Superior temporal gyrus (tissue), 1 donor: ENCODE data around the gene TMEM252.

Source experiments
- DNase-seq: peaks from one replicate; pipeline ENCODE4 v3.0.0-alpha.2; 2016; ENCODE audit errors: extremely low spot score

Gene TMEM252

GRCh38 chr9:68541568-68541967 lies 885 bp upstream of the TMEM252 start:
- DNase-seq: no peak

GRCh38 chr9:68538200-68538599 lies 2.5 kb downstream of the TMEM252 start:
- DNase-seq: peak; percentile 36

- DNase-seq: peak; percentile 43
Measured at GRCh38 chr9:68537616-68537880, 3.1 kb downstream of the TMEM252 start.

GRCh38 chr9:68536876-68537615 lies 3.6 kb downstream of the TMEM252 start:
- no peak for DNase-seq

- DNase-seq: no peak
Measured at GRCh38 chr9:68533678-68534077, 7.0 kb downstream of the TMEM252 start.

- DNase-seq: no peak
Measured at GRCh38 chr9:68532131-68532530, 8.6 kb downstream of the TMEM252 start.

GRCh38 chr9:68530618-68531017 lies 10.1 kb downstream of the TMEM252 start:
- no peak for DNase-seq

- DNase-seq: no peak
Measured at GRCh38 chr9:68523367-68523936, 17.2 kb downstream of the TMEM252 start.

GRCh38 chr9:68522954-68523353 lies 17.7 kb downstream of the TMEM252 start:
- DNase-seq: no peak

- no peak for DNase-seq
Measured at GRCh38 chr9:68522131-68522530, 18.6 kb downstream of the TMEM252 start.

GRCh38 chr9:68515326-68516017 lies 25.2 kb downstream of the TMEM252 start:
- no peak for DNase-seq

- no peak for DNase-seq
Measured at GRCh38 chr9:68513981-68514380, 26.7 kb downstream of the TMEM252 start.

GRCh38 chr9:68513385-68513784 lies 27.3 kb downstream of the TMEM252 start:
- no peak for DNase-seq

GRCh38 chr9:68509689-68510088 lies 31.0 kb downstream of the TMEM252 start:
- DNase-seq: no peak

GRCh38 chr9:68508547-68508946 lies 32.1 kb downstream of the TMEM252 start:
- DNase-seq: no peak

GRCh38 chr9:68507806-68508145 lies 32.9 kb downstream of the TMEM252 start:
- no peak for DNase-seq

- DNase-seq: peak; percentile 47
Measured at GRCh38 chr9:68507130-68507805, 33.4 kb downstream of the TMEM252 start.

- DNase-seq: no peak
Measured at GRCh38 chr9:68506551-68506950, 34.1 kb downstream of the TMEM252 start.

- no peak for DNase-seq
Measured at GRCh38 chr9:68505681-68506409, 34.8 kb downstream of the TMEM252 start.

- DNase-seq: no peak
Measured at GRCh38 chr9:68502279-68502678, 38.4 kb downstream of the TMEM252 start.

GRCh38 chr9:68500457-68501381 lies 40.0 kb downstream of the TMEM252 start:
- DNase-seq: no peak
